Neural cell (in vitro differentiated cells): ENCODE data around the gene PLEKHA1. TPM values are rescaled to one million over a fixed set of nuclear protein-coding genes. Genes with fewer than 3 reads are reported as not detected.

ENCODE experiments used
- H2AFZ ChIP-seq: fragments of 200-600, 300-800 bp; sonication (generic), shearing (Covaris generic); 2 replicates; pipeline ENCODE4 v1.6.0; 2014; ENCODE audit warnings: low read depth, mild to moderate bottlenecking, antibody characterized with exemption, low read length, moderate library complexity
- H3F3A ChIP-seq: fragments of 200-600 bp; shearing (Covaris generic); 2 replicates; pipeline ENCODE4 v1.6.1; 2016; ENCODE audit warnings: mild to moderate bottlenecking, moderate library complexity, mixed read lengths, antibody characterized with exemption, low read length; ENCODE audit not compliant: insufficient read depth, poor library complexity, severe bottlenecking
- H3K27ac ChIP-seq: fragments of 200-600, 300-800 bp; sonication (generic), shearing (Covaris generic); 2 replicates; pipeline ENCODE4 v1.5.1; 2014; ENCODE audit warnings: mild to moderate bottlenecking, low read length, moderate library complexity
- H3K27me3 ChIP-seq: fragments of 300-800, 200-600 bp; sonication (generic), shearing (Covaris generic); 2 replicates; pipeline ENCODE4 v1.6.0; 2014; ENCODE audit warnings: mild to moderate bottlenecking, low read depth, low read length, moderate library complexity; ENCODE audit not compliant: insufficient read depth
- H3K36me3 ChIP-seq: fragments of 300-800, 200-600 bp; sonication (generic), shearing (Covaris generic); 2 replicates; pipeline ENCODE4 v1.5.1; 2014; ENCODE audit warnings: mild to moderate bottlenecking, antibody characterized with exemption, low read length, moderate library complexity; ENCODE audit not compliant: insufficient read depth
- H3K4me2 ChIP-seq: fragments of 300-800, 200-600 bp; sonication (generic), shearing (Covaris generic); 2 replicates; pipeline ENCODE4 v1.6.0; 2014; ENCODE audit warnings: mild to moderate bottlenecking, low read length
- H3K4me3 ChIP-seq: fragments of 300-800, 200-600 bp; sonication (generic), shearing (Covaris generic); 2 replicates; pipeline ENCODE4 v1.5.1; 2014; ENCODE audit warnings: mild to moderate bottlenecking, low read length, moderate library complexity
- H3K79me2 ChIP-seq: fragments of 200-600 bp; shearing (Covaris generic); replicated peaks from 2 replicates; pipeline ENCODE4 v1.6.0; 2014; ENCODE audit warnings: mild to moderate bottlenecking, low read length, moderate library complexity; ENCODE audit not compliant: insufficient read depth
- H3K9ac ChIP-seq: fragments of 300-800, 200-600 bp; sonication (generic), shearing (Covaris generic); 2 replicates; pipeline ENCODE4 v1.6.1; 2016; ENCODE audit warnings: mild to moderate bottlenecking, low read length, mixed read lengths
- H3K9me2 ChIP-seq: fragments of 200-600 bp; shearing (Covaris generic); 2 replicates; pipeline ENCODE4 v1.6.1; 2016; ENCODE audit warnings: mild to moderate bottlenecking, low read length, mixed read lengths; ENCODE audit not compliant: insufficient read depth
- H3K9me3 ChIP-seq: fragments of 200-600, 300-800 bp; sonication (generic), shearing (Covaris generic); 2 replicates; pipeline ENCODE4 v1.6.1; 2016; ENCODE audit warnings: mild to moderate bottlenecking, mixed run types, low read length, moderate library complexity, mixed read lengths
- H4K20me1 ChIP-seq: fragments of 200-600 bp; shearing (Covaris generic); 2 replicates; pipeline ENCODE4 v1.6.1; 2016; ENCODE audit warnings: mild to moderate bottlenecking, mixed run types; ENCODE audit not compliant: insufficient read depth
- CTCF ChIP-seq: fragments of 450-650 bp; IDR thresholded peaks from 2 replicates; pipeline ENCODE4 v1.5.1; 2014; ENCODE audit warnings: antibody characterized with exemption, mild to moderate bottlenecking, moderate library complexity; ENCODE audit not compliant: poor library complexity, severe bottlenecking
- EP300 ChIP-seq: fragments of 450-650 bp; conservative IDR thresholded peaks from 2 replicates; pipeline ENCODE4 v1.6.1; 2014; ENCODE audit warnings: antibody characterized with exemption, mild to moderate bottlenecking, moderate library complexity; ENCODE audit not compliant: poor library complexity, severe bottlenecking
- EZH2 ChIP-seq: fragments of 200-600, 300-800 bp; shearing (Covaris generic), sonication (generic); IDR thresholded peaks from 2 replicates; pipeline ENCODE4 v1.6.1; 2014; ENCODE audit warnings: antibody characterized with exemption, low read length, borderline replicate concordance, mild to moderate bottlenecking; ENCODE audit not compliant: insufficient read depth, poor library complexity, severe bottlenecking
- MXI1 ChIP-seq: fragments of 450-650 bp; conservative IDR thresholded peaks from 2 replicates; pipeline ENCODE4 v1.6.1; 2014; ENCODE audit warnings: antibody characterized with exemption, mild to moderate bottlenecking; ENCODE audit not compliant: poor library complexity, severe bottlenecking
- POLR2AphosphoS5 ChIP-seq: IDR thresholded peaks from 2 replicates; pipeline ENCODE4 v1.6.1; 2012
- RAD21 ChIP-seq: fragments of 450-650 bp; conservative IDR thresholded peaks from 2 replicates; pipeline ENCODE4 v1.6.1; 2014; ENCODE audit warnings: antibody characterized with exemption, mild to moderate bottlenecking, moderate library complexity
- SMC3 ChIP-seq: fragments of 450-650 bp; conservative IDR thresholded peaks from 2 replicates; pipeline ENCODE4 v1.6.1; 2014; ENCODE audit warnings: antibody characterized with exemption, mild to moderate bottlenecking, moderate library complexity; ENCODE audit not compliant: poor library complexity
- TAF1 ChIP-seq: IDR thresholded peaks from 2 replicates; pipeline ENCODE4 v1.6.1; 2012; ENCODE audit warnings: low read depth
- polyA plus RNA-seq: library from polyadenylated mRNA; depleted of rRNA; stranded (reverse); fragments of >200 nt; gene quantifications from 2 replicates; pipeline ENCODE4 v1.2.3, GENCODE V29; 2014
- TF ChIP-seq, protein P1 (sequence below): IDR thresholded peaks from 2 replicates; pipeline ENCODE4 v1.6.1; 2012; ENCODE audit warnings: borderline replicate concordance

Gene PLEKHA1
- polyA plus RNA-seq, 1 donor from 2014 or later: 91.9 TPM

DNA sequence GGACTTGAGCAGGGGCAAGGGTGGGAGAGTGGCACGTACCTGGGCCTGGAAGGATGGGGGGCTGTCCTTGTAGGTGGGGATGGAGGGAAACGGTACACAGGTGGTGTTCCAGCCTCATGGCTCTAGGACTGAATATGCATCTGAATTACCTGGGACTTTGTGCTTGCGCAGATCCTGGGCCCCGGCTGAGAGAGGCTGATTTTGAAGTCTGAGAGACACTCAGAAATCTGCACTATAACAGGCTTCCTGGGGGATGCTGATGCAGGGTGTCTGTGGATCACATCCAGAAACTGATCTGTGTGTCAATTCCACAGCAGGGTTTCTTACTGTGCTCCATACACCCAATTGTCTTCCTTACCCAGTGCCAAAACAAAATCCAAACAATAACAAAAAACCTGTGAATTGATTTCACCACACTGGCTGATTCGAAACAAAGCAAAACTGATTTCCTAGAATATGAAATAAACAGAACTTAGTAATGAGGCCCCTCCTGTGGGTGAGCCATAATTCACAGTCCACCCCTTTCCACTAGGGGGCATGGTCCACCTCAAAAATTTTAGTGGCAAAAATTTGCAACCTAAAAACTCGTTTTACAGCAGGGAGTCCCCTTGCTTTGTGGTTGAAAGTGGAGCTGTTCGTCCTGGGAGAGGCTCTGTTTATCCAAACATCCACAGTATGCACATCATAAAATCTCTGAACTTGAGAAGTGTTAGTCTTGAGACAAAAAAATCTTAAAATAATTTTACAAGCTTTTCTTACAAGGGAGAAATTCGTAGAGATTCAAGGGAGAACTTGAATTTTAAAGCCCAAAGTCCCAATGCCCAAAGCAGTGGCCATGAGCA lies 32.0 kb upstream of the PLEKHA1 start:
- H3K27me3 ChIP-seq: no peaks in the 10 kb centered on the region
- H3K9ac ChIP-seq: no peak overlapping the region
- H3F3A ChIP-seq: no peaks in the 10 kb centered on the region

DNA sequence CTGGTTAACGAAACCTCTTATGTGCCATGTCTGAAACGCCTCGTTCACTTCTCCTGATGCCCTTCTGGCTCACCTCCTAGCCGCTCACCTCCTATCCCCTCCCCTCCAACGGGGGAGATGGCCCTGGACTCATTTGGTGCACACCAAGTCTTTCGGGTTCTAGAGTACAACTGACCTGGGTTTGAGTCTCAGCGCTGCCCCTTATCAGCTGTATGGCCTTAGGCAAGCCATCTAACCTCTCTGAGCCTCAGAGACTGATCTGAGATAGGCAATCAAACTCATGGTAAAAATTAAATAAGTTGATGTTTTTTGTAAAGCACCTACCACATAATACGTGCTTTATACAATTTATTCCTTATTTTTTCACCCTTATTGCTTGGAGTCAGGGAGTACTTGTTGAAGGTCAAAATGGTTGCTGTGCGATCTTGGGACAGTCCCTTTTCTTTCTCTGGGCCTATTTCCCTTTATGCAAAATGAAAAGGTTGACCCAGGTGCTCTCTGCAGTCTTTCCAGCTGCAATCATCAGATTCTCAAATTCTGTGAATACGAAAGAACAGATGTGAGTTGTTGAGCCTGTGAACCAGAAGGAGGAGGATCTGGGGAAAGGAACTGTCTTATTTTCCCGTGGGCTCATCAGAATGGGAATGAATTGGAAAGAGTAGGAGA lies 31.2 kb upstream of the PLEKHA1 start:
- Histone ChIP-seq H3F3A (no peaks in the 10 kb centered on the region), H3K27ac (no peak overlapping the region), H3K27me3 (no peaks in the 10 kb centered on the region)
- TF ChIP-seq, protein P1, sequence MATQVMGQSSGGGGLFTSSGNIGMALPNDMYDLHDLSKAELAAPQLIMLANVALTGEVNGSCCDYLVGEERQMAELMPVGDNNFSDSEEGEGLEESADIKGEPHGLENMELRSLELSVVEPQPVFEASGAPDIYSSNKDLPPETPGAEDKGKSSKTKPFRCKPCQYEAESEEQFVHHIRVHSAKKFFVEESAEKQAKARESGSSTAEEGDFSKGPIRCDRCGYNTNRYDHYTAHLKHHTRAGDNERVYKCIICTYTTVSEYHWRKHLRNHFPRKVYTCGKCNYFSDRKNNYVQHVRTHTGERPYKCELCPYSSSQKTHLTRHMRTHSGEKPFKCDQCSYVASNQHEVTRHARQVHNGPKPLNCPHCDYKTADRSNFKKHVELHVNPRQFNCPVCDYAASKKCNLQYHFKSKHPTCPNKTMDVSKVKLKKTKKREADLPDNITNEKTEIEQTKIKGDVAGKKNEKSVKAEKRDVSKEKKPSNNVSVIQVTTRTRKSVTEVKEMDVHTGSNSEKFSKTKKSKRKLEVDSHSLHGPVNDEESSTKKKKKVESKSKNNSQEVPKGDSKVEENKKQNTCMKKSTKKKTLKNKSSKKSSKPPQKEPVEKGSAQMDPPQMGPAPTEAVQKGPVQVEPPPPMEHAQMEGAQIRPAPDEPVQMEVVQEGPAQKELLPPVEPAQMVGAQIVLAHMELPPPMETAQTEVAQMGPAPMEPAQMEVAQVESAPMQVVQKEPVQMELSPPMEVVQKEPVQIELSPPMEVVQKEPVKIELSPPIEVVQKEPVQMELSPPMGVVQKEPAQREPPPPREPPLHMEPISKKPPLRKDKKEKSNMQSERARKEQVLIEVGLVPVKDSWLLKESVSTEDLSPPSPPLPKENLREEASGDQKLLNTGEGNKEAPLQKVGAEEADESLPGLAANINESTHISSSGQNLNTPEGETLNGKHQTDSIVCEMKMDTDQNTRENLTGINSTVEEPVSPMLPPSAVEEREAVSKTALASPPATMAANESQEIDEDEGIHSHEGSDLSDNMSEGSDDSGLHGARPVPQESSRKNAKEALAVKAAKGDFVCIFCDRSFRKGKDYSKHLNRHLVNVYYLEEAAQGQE: no peak
- TF ChIP-seq EZH2: no peak
- no peak for TF ChIP-seq MXI1
- TF ChIP-seq RAD21: no peak
- no peak for TF ChIP-seq POLR2AphosphoS5
- no peak for TF ChIP-seq SMC3
- TF ChIP-seq TAF1: no peak
- TF ChIP-seq EP300: no peak

More for the DNA sequence above, 32.0 kb upstream of the PLEKHA1 start:
- Histone ChIP-seq H3K27ac (no peak overlapping the region), H3K36me3 (no peaks in the 10 kb centered on the region), H3K79me2 (no peaks in the 10 kb centered on the region), H3K4me2 (no peak overlapping the region), H3K9me2 (no peaks in the 10 kb centered on the region), H2AFZ (no peak overlapping the region), H4K20me1 (no peaks in the 10 kb centered on the region), H3K9me3 (no peaks in the 10 kb centered on the region), H3K4me3 (no peak overlapping the region)
- TF ChIP-seq EP300: no peak
- TF ChIP-seq RAD21: no peak
- no peak for TF ChIP-seq TAF1
- TF ChIP-seq MXI1: no peak
- no peak for TF ChIP-seq POLR2AphosphoS5
- TF ChIP-seq EZH2: no peak
- TF ChIP-seq, protein P1: no peak
- TF ChIP-seq SMC3: no peak
- TF ChIP-seq CTCF: no peak

More for the DNA sequence above, 31.2 kb upstream of the PLEKHA1 start:
- Histone ChIP-seq H3K4me3 (no peak overlapping the region), H3K4me2 (no peak overlapping the region), H4K20me1 (no peaks in the 10 kb centered on the region), H3K79me2 (no peaks in the 10 kb centered on the region), H3K9me2 (no peaks in the 10 kb centered on the region), H2AFZ (no peak overlapping the region), H3K9me3 (no peaks in the 10 kb centered on the region), H3K9ac (no peak overlapping the region), H3K36me3 (no peaks in the 10 kb centered on the region)
